Suppressor macrophage (primary cell): Measurements from ENCODE around the gene SYCP2.
"Not testable (repeated sequence)": the region's sequence is repeated elsewhere in the genome, so short reads cannot be mapped to it uniquely, and the experiment has no call there.

Source experiments
- DNase-seq, 4 experiments: peaks; one replicate each; pipeline ENCODE4 v3.0.0-alpha.2; 2020 to 2022

Gene SYCP2

GRCh38 chr20:59895908-59896307, 37.5 kb downstream of the SYCP2 start:
- DNase-seq: no peak

GRCh38 chr20:59891581-59891980, 41.9 kb downstream of the SYCP2 start:
- no peak for DNase-seq

- not testable (repeated sequence) for DNase-seq
Observed at GRCh38 chr20:59890035-59890434, 43.4 kb downstream of the SYCP2 start.

GRCh38 chr20:59888050-59888449, 45.4 kb downstream of the SYCP2 start:
- DNase-seq: no peak

- DNase-seq: no peak
Observed at GRCh38 chr20:59884494-59884893, 48.9 kb downstream of the SYCP2 start.

- no peak for DNase-seq
Observed at GRCh38 chr20:59880198-59880597, 53.2 kb downstream of the SYCP2 start.

GRCh38 chr20:59873409-59873808, 60.0 kb downstream of the SYCP2 start:
- DNase-seq: no peak

GRCh38 chr20:59871096-59871495, 62.3 kb downstream of the SYCP2 start:
- DNase-seq: no peak

- DNase-seq: no peak
Observed at GRCh38 chr20:59866338-59866737, 67.1 kb downstream of the SYCP2 start.

GRCh38 chr20:59864726-59865125, 68.7 kb downstream of the SYCP2 start:
- DNase-seq: no peak

- no peak for DNase-seq
Observed at GRCh38 chr20:59863058-59863457, 70.4 kb downstream of the SYCP2 start.

GRCh38 chr20:59861401-59861800, 72.0 kb downstream of the SYCP2 start:
- no peak for DNase-seq

- no peak for DNase-seq
Observed at GRCh38 chr20:59858425-59858824, 75.0 kb downstream of the SYCP2 start.

GRCh38 chr20:59857966-59858365, 75.5 kb downstream of the SYCP2 start:
- DNase-seq: no peak

- DNase-seq: not testable (repeated sequence)
Observed at GRCh38 chr20:59856941-59857340, 76.5 kb downstream of the SYCP2 start.

- DNase-seq: not testable (repeated sequence)
Observed at GRCh38 chr20:59856526-59856925, 76.9 kb downstream of the SYCP2 start.

- DNase-seq: peak in 3 of 4 experiments; percentile 12 to 67 (median 55)
Observed at GRCh38 chr20:59850018-59850641, 83.3 kb downstream of the SYCP2 start.

GRCh38 chr20:59848182-59848581, 85.3 kb downstream of the SYCP2 start:
- DNase-seq: no peak

GRCh38 chr20:59845472-59845871, 88.0 kb downstream of the SYCP2 start:
- DNase-seq: no peak

- DNase-seq: no peak
Observed at GRCh38 chr20:59839400-59839799, 94.0 kb downstream of the SYCP2 start.

GRCh38 chr20:59837623-59838394, 95.6 kb downstream of the SYCP2 start:
- DNase-seq: no peak

GRCh38 chr20:59836767-59837166, 96.7 kb downstream of the SYCP2 start:
- no peak for DNase-seq

- DNase-seq: peak in 2 of 4 experiments; percentile 19 to 23
Observed at GRCh38 chr20:59835448-59836395, 97.7 kb downstream of the SYCP2 start.
